BE2C (cell line): ENCODE measurements around the gene ST6GALNAC4.
"Not testable (repeated sequence)": the region's sequence is repeated elsewhere in the genome, so short reads cannot be mapped to it uniquely, and the experiment has no call there.

Source experiments
- DNase-seq: peaks from one replicate; pipeline ENCODE4 v3.0.0-alpha.2; 2020
- H3K27me3 ChIP-seq: fragments of 250-450 bp; sonication (Bioruptor Pico); 2 replicates; pipeline ENCODE4 v1.5.1; 2020; ENCODE audit warnings: mild to moderate bottlenecking
- H3K36me3 ChIP-seq: fragments of 250-450 bp; sonication (Bioruptor Pico); 2 replicates; pipeline ENCODE4 v1.5.1; 2020; ENCODE audit warnings: mild to moderate bottlenecking
- H3K4me1 ChIP-seq: fragments of 250-450 bp; sonication (Bioruptor Pico); 2 replicates; pipeline ENCODE4 v1.5.1; 2020
- H3K4me3 ChIP-seq: 2 replicates; pipeline ENCODE4 v1.5.1; 2011; ENCODE audit warnings: low read depth, low read length
- H3K9me3 ChIP-seq: fragments of 250-450 bp; sonication (Bioruptor Pico); 2 replicates; pipeline ENCODE4 v1.5.1; 2020
- TF ChIP-seq, protein P1 (sequence below): IDR thresholded peaks from 2 replicates; pipeline ENCODE4 v1.5.1; 2012; ENCODE audit warnings: mild to moderate bottlenecking, low read depth, low read length

Gene ST6GALNAC4

DNA sequence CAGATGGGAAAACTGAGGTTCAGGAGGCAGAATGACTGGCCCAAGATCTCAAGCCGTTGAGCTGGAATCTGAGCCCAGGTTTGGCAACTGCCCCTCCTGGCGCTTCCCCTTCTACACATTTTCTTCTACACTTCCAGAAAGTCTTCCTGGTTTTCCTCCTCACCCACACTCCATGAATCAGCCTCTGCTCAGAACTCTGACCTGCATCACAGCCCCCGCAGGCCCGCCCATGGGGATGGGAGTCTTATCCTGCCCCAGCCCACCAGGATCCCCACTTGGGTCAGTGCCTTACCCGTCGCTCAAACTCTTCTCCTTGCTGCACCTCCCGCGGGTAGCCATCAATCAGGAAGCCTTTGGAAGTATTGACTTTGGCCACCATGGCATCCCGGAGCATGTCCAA is 45.3 kb downstream of the ST6GALNAC4 start:
- no peak for DNase-seq
- TF ChIP-seq, protein P1, sequence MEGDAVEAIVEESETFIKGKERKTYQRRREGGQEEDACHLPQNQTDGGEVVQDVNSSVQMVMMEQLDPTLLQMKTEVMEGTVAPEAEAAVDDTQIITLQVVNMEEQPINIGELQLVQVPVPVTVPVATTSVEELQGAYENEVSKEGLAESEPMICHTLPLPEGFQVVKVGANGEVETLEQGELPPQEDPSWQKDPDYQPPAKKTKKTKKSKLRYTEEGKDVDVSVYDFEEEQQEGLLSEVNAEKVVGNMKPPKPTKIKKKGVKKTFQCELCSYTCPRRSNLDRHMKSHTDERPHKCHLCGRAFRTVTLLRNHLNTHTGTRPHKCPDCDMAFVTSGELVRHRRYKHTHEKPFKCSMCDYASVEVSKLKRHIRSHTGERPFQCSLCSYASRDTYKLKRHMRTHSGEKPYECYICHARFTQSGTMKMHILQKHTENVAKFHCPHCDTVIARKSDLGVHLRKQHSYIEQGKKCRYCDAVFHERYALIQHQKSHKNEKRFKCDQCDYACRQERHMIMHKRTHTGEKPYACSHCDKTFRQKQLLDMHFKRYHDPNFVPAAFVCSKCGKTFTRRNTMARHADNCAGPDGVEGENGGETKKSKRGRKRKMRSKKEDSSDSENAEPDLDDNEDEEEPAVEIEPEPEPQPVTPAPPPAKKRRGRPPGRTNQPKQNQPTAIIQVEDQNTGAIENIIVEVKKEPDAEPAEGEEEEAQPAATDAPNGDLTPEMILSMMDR = no peak
- no peaks in the 10 kb centered on the region; the same call in 1 of the 2 replicates for H3K4me1 ChIP-seq

DNA sequence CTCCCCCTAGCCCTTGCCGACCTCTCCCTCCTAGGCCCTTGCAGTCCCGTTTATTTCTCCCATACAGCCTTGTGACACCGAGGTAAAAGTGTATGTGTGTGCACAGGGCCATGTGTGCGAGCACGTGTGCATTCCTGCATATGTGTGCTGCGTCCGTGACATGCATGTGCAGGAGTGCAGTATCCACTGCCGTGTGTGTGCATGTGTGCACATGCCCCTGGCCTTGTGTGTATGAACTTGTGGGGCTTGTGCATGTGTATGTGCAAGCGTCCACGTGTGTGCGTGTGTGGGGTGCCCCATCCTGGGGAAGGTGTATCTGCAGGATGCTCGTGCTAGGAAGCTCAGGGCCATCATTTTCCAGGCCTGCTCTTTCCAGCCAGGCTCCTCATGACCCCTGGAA is 46.0 kb downstream of the ST6GALNAC4 start:
- peaks cover 6% of the 10 kb centered on the region for H3K36me3 ChIP-seq
- H3K4me3 ChIP-seq = no peak overlapping the region
- TF ChIP-seq, protein P1 = no peak
- H3K9me3 ChIP-seq = no peaks in the 10 kb centered on the region
- H3K4me1 ChIP-seq = peaks cover 1% of the 10 kb centered on the region
- DNase-seq = no peak
- no peaks in the 10 kb centered on the region for H3K27me3 ChIP-seq

More for the DNA sequence above, 45.3 kb downstream of the ST6GALNAC4 start:
- Histone ChIP-seq H3K4me3 (no peak overlapping the region), H3K36me3 (peaks cover 4% of the 10 kb centered on the region), H3K27me3 (no peaks in the 10 kb centered on the region), H3K9me3 (no peaks in the 10 kb centered on the region)

DNA sequence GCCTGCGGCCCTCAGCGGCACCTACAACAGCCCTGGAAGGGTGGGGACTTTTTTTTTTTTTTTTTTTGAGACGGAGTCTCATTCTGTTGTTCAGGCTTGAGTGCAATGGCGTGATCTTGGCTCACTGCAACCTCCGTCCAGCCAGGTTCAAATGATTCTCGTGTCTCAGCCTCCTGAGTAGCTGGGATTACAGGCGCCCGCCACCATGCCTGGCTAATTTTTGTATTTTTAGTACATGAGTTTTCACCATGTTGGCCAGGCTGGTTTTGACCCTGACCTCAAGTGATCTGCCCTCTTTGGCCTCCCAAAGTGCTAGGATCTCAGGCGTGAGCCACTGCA is 46.7 kb downstream of the ST6GALNAC4 start:
- not testable (repeated sequence) for DNase-seq, H3K27me3 ChIP-seq, H3K36me3 ChIP-seq, H3K9me3 ChIP-seq, H3K4me1 ChIP-seq, H3K4me3 ChIP-seq

GRCh38 chr9:127869310-127870152 is 47.3 kb downstream of the ST6GALNAC4 start:
- TF ChIP-seq, protein P1 = peak; percentile 92
- peak; percentile 95 for DNase-seq
- Histone ChIP-seq H3K27me3 (no peaks in the 10 kb centered on the region), H3K9me3 (no peaks in the 10 kb centered on the region), H3K4me1 (peaks cover 8% of the 10 kb centered on the region), H3K36me3 (peaks cover 8% of the 10 kb centered on the region), H3K4me3 (no peak overlapping the region)

DNA sequence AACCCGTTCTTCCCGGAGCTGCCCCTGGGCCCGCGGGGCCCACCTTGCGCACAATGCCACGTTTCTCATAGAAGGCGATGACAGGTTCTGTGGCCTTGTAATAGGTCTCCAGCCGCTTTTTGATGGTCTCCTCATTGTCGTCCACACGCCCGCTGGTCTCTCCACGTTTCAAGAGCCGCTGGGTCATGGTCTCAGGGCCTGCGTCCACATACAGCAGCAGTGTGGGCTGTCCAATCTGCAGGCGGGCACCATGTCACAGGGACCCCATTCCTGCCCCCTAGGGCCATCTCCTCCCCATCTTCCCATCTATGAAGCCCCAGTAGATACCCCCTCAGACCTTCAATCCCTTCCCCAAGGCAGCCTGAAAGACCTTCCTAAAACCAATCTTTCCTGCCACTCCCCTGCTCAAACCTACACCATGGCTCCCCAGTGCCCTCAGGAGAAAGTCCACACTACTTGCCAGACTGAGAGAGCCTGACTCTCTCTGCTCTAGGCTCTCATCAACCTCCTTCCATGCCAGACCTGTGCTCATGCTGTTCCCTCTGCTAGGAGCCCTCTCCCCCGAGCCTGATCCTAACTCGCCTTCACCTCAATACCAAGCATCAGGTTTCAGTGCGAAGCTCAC is 48.5 kb downstream of the ST6GALNAC4 start:
- Histone ChIP-seq H3K4me3 (no peak overlapping the region), H3K4me1 (peaks cover 8% of the 10 kb centered on the region), H3K36me3 (peaks cover 8% of the 10 kb centered on the region), H3K9me3 (no peaks in the 10 kb centered on the region), H3K27me3 (no peaks in the 10 kb centered on the region)
- DNase-seq = no peak
- TF ChIP-seq, protein P1 = no peak

- Histone ChIP-seq H3K4me3 (no peak overlapping the region), H3K27me3 (no peaks in the 10 kb centered on the region), H3K36me3 (peaks cover 7% of the 10 kb centered on the region), H3K4me1 (peaks cover 10% of the 10 kb centered on the region), H3K9me3 (no peaks in the 10 kb centered on the region)
- TF ChIP-seq, protein P1 = no peak
- no peak for DNase-seq
These were observed 49.2 kb downstream of the ST6GALNAC4 start for GRCh38 chr9:127867356-127868277.
